IMR-90 (cell line): ENCODE results near the gene CXCL12. TPM values are rescaled to one million over a fixed set of nuclear protein-coding genes. Genes with fewer than 3 reads are reported as not detected.

ENCODE experiments used
- ATAC-seq: fragments of 200-7000 bp; cut with Tn5 transposase; 2 replicates; pipeline ENCODE4 v1.9.1; 2020; ENCODE audit warnings: low read depth, mild to moderate bottlenecking, moderate library complexity
- BruUV-seq: library from RNA; stranded (reverse); fragments of 400-500 nt; replicated peaks from 2 replicates; lab custom pipeline; 2021; lab: Mats Ljungman, UMichigan
- CTCF ChIA-PET: fragments of 300-600 bp; formaldehyde crosslinking; extraction: SDS; loops from one replicate; lab custom pipeline; 2021; ENCODE audit warnings: antibody characterized with exemption; lab: Yijun Ruan, JAX
- POLR2A ChIA-PET: fragments of 300-600 bp; sonication (Branson Sonifier 250); formaldehyde crosslinking; loops from one replicate; lab custom pipeline; 2022; ENCODE audit warnings: antibody characterized with exemption; ENCODE audit not compliant: unreplicated experiment; lab: Charles Lee
- DNase-seq: peaks from one replicate; pipeline ENCODE4 v3.0.0; 2013
- H2AFZ ChIP-seq: replicated peaks from 2 replicates; pipeline ENCODE3; 2013; ENCODE audit warnings: low read length, mild to moderate bottlenecking; ENCODE audit not compliant: poor library complexity
- H2AK5ac ChIP-seq: 2 replicates; pipeline ENCODE4 v1.6.1; 2013; ENCODE audit warnings: low read depth, low read length, inconsistent platforms
- H2AK9ac ChIP-seq: replicated peaks from 2 replicates; pipeline ENCODE3; 2013; ENCODE audit warnings: mild to moderate bottlenecking, low read depth, low read length, moderate library complexity; ENCODE audit not compliant: poor library complexity
- H2BK120ac ChIP-seq: 2 replicates; pipeline ENCODE4 v1.6.1; 2013; ENCODE audit warnings: low read depth, low read length, inconsistent platforms
- H2BK15ac ChIP-seq: 3 replicates; pipeline ENCODE4 v1.6.1; 2013; ENCODE audit warnings: low read depth, low read length, inconsistent platforms
- H2BK20ac ChIP-seq: 2 replicates; pipeline ENCODE4 v1.6.1; 2013; ENCODE audit warnings: low read depth, mild to moderate bottlenecking, inconsistent platforms, low read length, moderate library complexity
- H2BK5ac ChIP-seq: 2 replicates; pipeline ENCODE4 v1.6.1; 2013; ENCODE audit warnings: mild to moderate bottlenecking, low read depth, low read length, inconsistent platforms; ENCODE audit not compliant: poor library complexity, severe bottlenecking
- H3K14ac ChIP-seq: replicated peaks from 2 replicates; pipeline ENCODE4 v1.6.1; 2013; ENCODE audit warnings: low read depth, low read length, inconsistent platforms
- H3K18ac ChIP-seq: 2 replicates; pipeline ENCODE4 v1.6.1; 2013; ENCODE audit warnings: low read depth, low read length, control low read depth
- H3K23ac ChIP-seq: 2 replicates; pipeline ENCODE4 v1.6.1; 2013; ENCODE audit warnings: low read depth, low read length, inconsistent platforms
- H3K27ac ChIP-seq: 2 replicates; pipeline ENCODE4 v1.5.1; 2013; ENCODE audit warnings: mild to moderate bottlenecking, control low read depth, low read length; ENCODE audit not compliant: insufficient read depth
- H3K27me3 ChIP-seq: 2 replicates; pipeline ENCODE4 v1.6.1; 2013; ENCODE audit warnings: low read length; ENCODE audit not compliant: control insufficient read depth, insufficient read depth
- H3K36me3 ChIP-seq: 2 replicates; pipeline ENCODE4 v1.6.1; 2013; ENCODE audit warnings: low read length, mixed read lengths; ENCODE audit not compliant: control insufficient read depth, insufficient read depth
- H3K4ac ChIP-seq: 2 replicates; pipeline ENCODE4 v1.6.1; 2013; ENCODE audit warnings: low read depth, low read length, inconsistent platforms
- H3K4me1 ChIP-seq: 2 replicates; pipeline ENCODE4 v1.6.1; 2013; ENCODE audit warnings: low read length, mixed read lengths; ENCODE audit not compliant: control insufficient read depth, insufficient read depth
- H3K4me2 ChIP-seq: 2 replicates; pipeline ENCODE4 v1.6.1; 2013; ENCODE audit warnings: low read depth, mild to moderate bottlenecking, control low read depth, low read length, moderate library complexity
- H3K4me3 ChIP-seq: 2 replicates; pipeline ENCODE4 v1.5.1; 2013; ENCODE audit warnings: low read depth, mild to moderate bottlenecking, control low read depth, low read length, moderate library complexity; ENCODE audit not compliant: insufficient read depth
- H3K56ac ChIP-seq: 2 replicates; pipeline ENCODE4 v1.6.1; 2013; ENCODE audit warnings: low read length, inconsistent platforms; ENCODE audit not compliant: insufficient read depth; ENCODE audit errors: extremely low read depth
- H3K79me1 ChIP-seq, 2 experiments: 2 replicates each; pipeline ENCODE4 v1.6.1; 2013; ENCODE audit warnings: low read length in 2 of 2, inconsistent platforms in 1 of 2, low read depth in 1 of 2
- H3K9ac ChIP-seq: 2 replicates; pipeline ENCODE4 v1.6.1; 2013; ENCODE audit warnings: low read depth, low read length, control low read depth
- H3K9me1 ChIP-seq: 2 replicates; pipeline ENCODE4 v1.6.1; 2013; ENCODE audit warnings: low read length, inconsistent platforms; ENCODE audit not compliant: insufficient read depth
- H3K9me3 ChIP-seq: 2 replicates; pipeline ENCODE4 v1.6.1; 2013; ENCODE audit warnings: low read length; ENCODE audit not compliant: control insufficient read depth, insufficient read depth
- H4K20me1 ChIP-seq: 2 replicates; pipeline ENCODE4 v1.6.1; 2013; ENCODE audit warnings: low read length, inconsistent platforms; ENCODE audit not compliant: insufficient read depth
- H4K5ac ChIP-seq: 2 replicates; pipeline ENCODE4 v1.6.1; 2013; ENCODE audit warnings: mild to moderate bottlenecking, low read depth, low read length, control low read depth
- H4K8ac ChIP-seq, 2 experiments: 2 replicates each; pipeline ENCODE4 v1.6.1; 2013; ENCODE audit warnings: low read depth in 2 of 2, low read length in 2 of 2, control low read depth in 1 of 2, inconsistent platforms in 1 of 2
- H4K91ac ChIP-seq: 2 replicates; pipeline ENCODE4 v1.6.1; 2013; ENCODE audit warnings: low read depth, low read length, inconsistent platforms; ENCODE audit not compliant: insufficient read depth
- BHLHE40 ChIP-seq: fragments of 150-350 bp; IDR thresholded peaks from 2 replicates; pipeline ENCODE4 v1.6.1; 2016; ENCODE audit warnings: mild to moderate bottlenecking, low read depth, low read length
- CEBPB ChIP-seq: IDR thresholded peaks from 2 replicates; pipeline ENCODE4 v1.6.1; 2012; ENCODE audit warnings: low read depth, low read length, improper control_type of control experiment
- CHD1 ChIP-seq: IDR thresholded peaks from 2 replicates; pipeline ENCODE4 v1.6.1; 2012; ENCODE audit warnings: low read depth, low read length, improper control_type of control experiment
- ELK1 ChIP-seq: fragments of 150-350 bp; IDR thresholded peaks from 2 replicates; pipeline ENCODE4 v1.6.1; 2016; ENCODE audit warnings: low read depth, mild to moderate bottlenecking, low read length, moderate library complexity, borderline replicate concordance
- FOS ChIP-seq: fragments of 150-350 bp; IDR thresholded peaks from 2 replicates; pipeline ENCODE4 v1.6.1; 2016; ENCODE audit warnings: low read depth, low read length
- MAFK ChIP-seq: IDR thresholded peaks from 2 replicates; pipeline ENCODE4 v1.6.1; 2012; ENCODE audit warnings: low read depth, low read length, improper control_type of control experiment
- MAZ ChIP-seq: IDR thresholded peaks from 2 replicates; pipeline ENCODE4 v1.6.1; 2012; ENCODE audit warnings: low read depth, mild to moderate bottlenecking, low read length, improper control_type of control experiment, moderate library complexity, borderline replicate concordance
- MXI1 ChIP-seq: IDR thresholded peaks from 2 replicates; pipeline ENCODE4 v1.6.1; 2012; ENCODE audit warnings: low read depth, mild to moderate bottlenecking, low read length, moderate library complexity, borderline replicate concordance
- NFE2L2 ChIP-seq: fragments of 150-350 bp; IDR thresholded peaks from 2 replicates; pipeline ENCODE4 v1.6.1; 2016; ENCODE audit warnings: low read depth, mild to moderate bottlenecking, low read length
- POLR2A ChIP-seq: IDR thresholded peaks from 2 replicates; pipeline ENCODE4 v1.6.1; 2012; ENCODE audit warnings: mild to moderate bottlenecking, low read depth, low read length
- RAD21 ChIP-seq: IDR thresholded peaks from 2 replicates; pipeline ENCODE4 v1.6.1; 2012; ENCODE audit warnings: low read length, improper control_type of control experiment
- RCOR1 ChIP-seq: IDR thresholded peaks from 2 replicates; pipeline ENCODE4 v1.6.1; 2012; ENCODE audit warnings: mild to moderate bottlenecking, low read length, improper control_type of control experiment; ENCODE audit not compliant: insufficient replicate concordance
- USF2 ChIP-seq: fragments of 150-350 bp; IDR thresholded peaks from 2 replicates; pipeline ENCODE4 v1.6.1; 2017; ENCODE audit warnings: mild to moderate bottlenecking, antibody characterized with exemption, low read length, low read depth
- WGBS, 2 experiments: methylation state at CpG; one replicate each; pipeline versions ENCODE4 v1.1.5 to v1.1.7; 2013; ENCODE audit warnings: missing lambda C conversion rate in 2 of 2; ENCODE audit not compliant: insufficient read length in 1 of 2; ENCODE audit errors: extremely low coverage in 2 of 2; 5-methylcytosine and 5-hydroxymethylcytosine counted together
- dilution Hi-C: fragments of 300-500 bp; cut with HindIII; formaldehyde crosslinking; loops from one replicate; pipeline ENCODE4 v1.14.3; 2018; ENCODE audit warnings: low sequenced_read_pairs; ENCODE audit not compliant: unreplicated experiment
- in situ Hi-C: fragments of 300-500 bp; cut with MboI; formaldehyde crosslinking; loops from 3 replicates; pipeline ENCODE4 v1.14.3; 2019; ENCODE audit warnings: low sequenced_read_pairs, inconsistent platforms, mixed read lengths
- intact Hi-C: fragments of 100-400 bp; cut with micrococcal nuclease; formaldehyde crosslinking; loops from 2 replicates; pipeline ENCODE4 v1.10.0; 2022
- polyA plus RNA-seq, 3 experiments: library from polyadenylated mRNA; depleted of rRNA; stranded (reverse); fragments of >200 nt; gene quantifications; 2 replicates each; pipeline ENCODE4 v1.2.3, GENCODE V29; 2012; ENCODE audit warnings: low replicate concordance in 1 of 3
- total RNA-seq: library from RNA; depleted of rRNA; stranded (reverse); fragments of >200 nt; gene quantifications from 2 replicates; pipeline ENCODE4 v1.2.3, GENCODE V29; 2012

The CXCL12 gene
- total and polyA plus RNA-seq, 2 of the 4 experiments (the other 2 are of a cell fraction), result 15.8 to 80.7 TPM

- no peaks in the 10 kb centered on the region for H3K9me1 ChIP-seq
- dilution Hi-C loops (no loop called here), intact Hi-C loops (no loop called here), in situ Hi-C loops (no loop called here)
- H3K23ac ChIP-seq, result no peak overlapping the region
- no peak overlapping the region for H4K91ac ChIP-seq
- CTCF ChIA-PET, result no interaction called here
- H4K8ac ChIP-seq, result no peak overlapping the region
- no peak overlapping the region for H3K18ac ChIP-seq
- no peak overlapping the region for H3K27ac ChIP-seq
- H2AK5ac ChIP-seq, result no peak overlapping the region
- no peak overlapping the region for H2BK20ac ChIP-seq
- H3K4ac ChIP-seq, result no peak overlapping the region
- no CpG with 5 or more reads among the region's 2 CpGs for WGBS, 2 experiments
- H4K5ac ChIP-seq, result no peak overlapping the region
- H3K4me2 ChIP-seq, result no peak overlapping the region
- 0 out of 2 replicates have a peak, but pooled peaks cover 2% of the 10 kb centered on the region for H3K9me3 ChIP-seq
- H2BK5ac ChIP-seq, result no peak overlapping the region
- H3K9ac ChIP-seq, result no peak overlapping the region
- H2BK15ac ChIP-seq, result no peak overlapping the region
- no peak overlapping the region for H2AK9ac ChIP-seq
- POLR2A ChIA-PET, result no interaction called here
- BruUV-seq, result no TSS peak
- ATAC-seq, result no peak
- H3K36me3 ChIP-seq, result no peaks in the 10 kb centered on the region
- peaks cover 2% of the 10 kb centered on the region; the same call in 1 of the 2 replicates for H3K4me1 ChIP-seq
- no peaks in the 10 kb centered on the region for H3K79me1 ChIP-seq
- peaks cover 46% of the 10 kb centered on the region for H3K27me3 ChIP-seq
- no peak overlapping the region for H3K56ac ChIP-seq
- no peak for DNase-seq
- H3K4me3 ChIP-seq, result no peak overlapping the region
- no peak for TF ChIP-seq NFE2L2
- no peak for TF ChIP-seq FOS
- no peak for TF ChIP-seq BHLHE40
- TF ChIP-seq RAD21, result no peak
- no peak for TF ChIP-seq RCOR1
- TF ChIP-seq POLR2A, result no peak
- no peak for TF ChIP-seq CEBPB
- TF ChIP-seq MAZ, result no peak
- no peak for TF ChIP-seq CHD1
- no peak for TF ChIP-seq USF2
- TF ChIP-seq ELK1, result no peak
- TF ChIP-seq MAFK, result no peak
- no peak for TF ChIP-seq MXI1
- H4K20me1 ChIP-seq, result no peaks in the 10 kb centered on the region
- no peak overlapping the region for H2BK120ac ChIP-seq
- H2AFZ ChIP-seq, result no peak overlapping the region
- H3K14ac ChIP-seq, result no peak overlapping the region
These were observed 32.0 kb upstream of the CXCL12 start for GRCh38 chr10:44416936-44417335.
